HS-27A (cell line): Measurements from ENCODE around the gene GYS2.

Source experiments
- DNase-seq: peaks from one replicate; pipeline ENCODE4 v3.0.0-alpha.2; 2012; ENCODE audit warnings: low read depth, missing footprints

GYS2 gene

GRCh38 chr12:21502872-21503271 lies 101.8 kb downstream of the GYS2 start:
- no peak for DNase-seq

- no peak for DNase-seq
Measured at GRCh38 chr12:21502164-21502496, 102.5 kb downstream of the GYS2 start.

- peak; percentile 99 for DNase-seq
Measured at GRCh38 chr12:21501258-21502163, 103.1 kb downstream of the GYS2 start, which contains the start of the genes GOLT1B and RECQL. TSS of gene GOLT1B (plus strand) at chr12:21501789. CDS start at chr12:21501924, 135 bp downstream. TSS of gene RECQL (minus strand) at chr12:21501635. CDS start at chr12:21499570, 2,065 bp downstream.

GRCh38 chr12:21500786-21501257 lies 103.8 kb downstream of the GYS2 start:
- no peak for DNase-seq

GRCh38 chr12:21499765-21500164 lies 104.9 kb downstream of the GYS2 start:
- no peak for DNase-seq
